ENCODE measurements around the gene ZDHHC14.
"Not testable (repeated sequence)": the region's sequence is repeated elsewhere in the genome, so short reads cannot be mapped to it uniquely, and the experiment has no call there.

The ZDHHC14 gene

GRCh38 chr6:157380779-157381561 lies at the start of gene ZDHHC14:
TSS of gene ZDHHC14 (plus strand) at chr6:157381190.
- TF ChIP-seq, protein P1, sequence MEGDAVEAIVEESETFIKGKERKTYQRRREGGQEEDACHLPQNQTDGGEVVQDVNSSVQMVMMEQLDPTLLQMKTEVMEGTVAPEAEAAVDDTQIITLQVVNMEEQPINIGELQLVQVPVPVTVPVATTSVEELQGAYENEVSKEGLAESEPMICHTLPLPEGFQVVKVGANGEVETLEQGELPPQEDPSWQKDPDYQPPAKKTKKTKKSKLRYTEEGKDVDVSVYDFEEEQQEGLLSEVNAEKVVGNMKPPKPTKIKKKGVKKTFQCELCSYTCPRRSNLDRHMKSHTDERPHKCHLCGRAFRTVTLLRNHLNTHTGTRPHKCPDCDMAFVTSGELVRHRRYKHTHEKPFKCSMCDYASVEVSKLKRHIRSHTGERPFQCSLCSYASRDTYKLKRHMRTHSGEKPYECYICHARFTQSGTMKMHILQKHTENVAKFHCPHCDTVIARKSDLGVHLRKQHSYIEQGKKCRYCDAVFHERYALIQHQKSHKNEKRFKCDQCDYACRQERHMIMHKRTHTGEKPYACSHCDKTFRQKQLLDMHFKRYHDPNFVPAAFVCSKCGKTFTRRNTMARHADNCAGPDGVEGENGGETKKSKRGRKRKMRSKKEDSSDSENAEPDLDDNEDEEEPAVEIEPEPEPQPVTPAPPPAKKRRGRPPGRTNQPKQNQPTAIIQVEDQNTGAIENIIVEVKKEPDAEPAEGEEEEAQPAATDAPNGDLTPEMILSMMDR (IDR thresholded peaks at IDR 0.05; ENCODE audit: insufficient read depth, low read length, missing control alignments), result no peak
- ChIA-PET POLR2A (interaction anchor here (2.0 kb wide), 1 partner anchor 57 kb away, joined by 5 read pairs; no protein-coding TSS in a partner anchor), CTCF (no interaction called here)
- DNase-seq (ENCODE audit: low read depth, low spot score), result no peak
- H3K4me3 ChIP-seq (ENCODE audit: low read depth, low read length), result peak within 1 kb of the TSS; percentile 81

- TF ChIP-seq, protein P1 (IDR thresholded peaks at IDR 0.05; ENCODE audit: insufficient read depth, low read length, missing control alignments), result no peak
- DNase-seq (ENCODE audit: low read depth, low spot score), result no peak
- POLR2A ChIA-PET, result no interaction called here
- no peak overlapping the region for H3K4me3 ChIP-seq (ENCODE audit: low read depth, low read length)
- CTCF ChIA-PET, result interaction anchor here (1.6 kb wide), 1 partner anchor 18 kb away, joined by 6 read pairs; no protein-coding TSS in a partner anchor
These were observed 48.2 kb upstream of the ZDHHC14 start for GRCh38 chr6:157332813-157333212.

DNA sequence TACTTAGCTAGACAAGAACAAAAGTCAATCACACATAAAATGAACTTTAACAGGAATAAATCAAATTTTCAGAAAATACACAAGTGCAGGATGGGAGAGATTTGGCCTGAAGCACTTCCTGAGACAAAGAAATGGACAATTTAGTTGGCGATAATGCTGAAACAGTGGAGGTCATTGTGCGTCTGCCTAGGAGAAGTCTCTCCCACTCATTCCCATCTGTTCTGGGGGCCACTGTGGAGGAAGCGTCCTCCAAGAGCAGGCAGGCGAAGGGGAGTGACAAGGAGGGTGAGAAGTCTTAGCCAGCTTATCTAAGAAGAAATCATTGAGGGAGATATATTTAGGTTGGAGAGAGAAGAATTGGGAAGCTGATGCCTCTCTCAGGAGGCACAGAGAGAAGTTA lies 47.5 kb upstream of the ZDHHC14 start:
- DNase-seq (ENCODE audit: low read depth, low spot score), result no peak
- ChIA-PET CTCF (interaction anchor here (1.6 kb wide), 1 partner anchor 19 kb away, joined by 6 read pairs; no protein-coding TSS in a partner anchor), POLR2A (no interaction called here)
- no peak overlapping the region for H3K4me3 ChIP-seq (ENCODE audit: low read depth, low read length)
- TF ChIP-seq, protein P1 (IDR thresholded peaks at IDR 0.05; ENCODE audit: insufficient read depth, low read length, missing control alignments), result no peak

GRCh38 chr6:157333956-157334355 lies 47.0 kb upstream of the ZDHHC14 start:
- CTCF ChIA-PET, result interaction anchor here (1.0 to 1.6 kb wide), 3 partner anchors 9 to 19 kb away, joined by 3 to 6 read pairs (median 4); no protein-coding TSS in a partner anchor
- TF ChIP-seq, protein P1 (IDR thresholded peaks at IDR 0.05; ENCODE audit: insufficient read depth, low read length, missing control alignments), result no peak

DNA sequence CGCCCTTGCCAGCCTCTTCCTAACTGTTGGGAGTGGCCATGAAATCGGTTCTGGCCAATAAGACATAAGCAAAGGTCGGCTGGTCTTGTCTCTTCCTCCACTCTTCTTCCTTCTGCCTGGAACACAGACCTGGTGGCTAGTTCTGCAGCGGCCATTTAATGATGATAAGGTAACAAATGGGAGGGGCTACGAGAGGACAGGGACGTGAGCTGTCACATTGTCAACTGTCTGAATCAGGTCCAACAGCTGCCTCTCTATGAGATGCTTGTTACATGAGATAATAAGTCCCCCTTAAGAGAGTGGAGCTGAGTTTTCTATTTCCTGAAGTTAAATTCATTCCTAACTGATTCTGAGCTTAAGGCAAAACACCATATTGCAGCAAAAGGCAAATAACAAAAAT lies 45.2 kb upstream of the ZDHHC14 start:
- TF ChIP-seq, protein P1 (IDR thresholded peaks at IDR 0.05; ENCODE audit: insufficient read depth, low read length, missing control alignments), result no peak
- H3K4me3 ChIP-seq (ENCODE audit: low read depth, low read length), result no peak overlapping the region
- ChIA-PET POLR2A (interaction anchor here (0.7 kb wide), 1 partner anchor 57 kb away, joined by 4 read pairs; no protein-coding TSS in a partner anchor), CTCF (interaction anchor here (1.6 to 2.3 kb wide), 2 partner anchors 18 to 21 kb away, joined by 4 to 8 read pairs; no protein-coding TSS in a partner anchor)
- no peak for DNase-seq (ENCODE audit: low read depth, low spot score)

More at GRCh38 chr6:157333956-157334355, 47.0 kb upstream of the ZDHHC14 start:
- DNase-seq (ENCODE audit: low read depth, low spot score), result no peak
- POLR2A ChIA-PET, result no interaction called here
- no peak overlapping the region for H3K4me3 ChIP-seq (ENCODE audit: low read depth, low read length)

DNA sequence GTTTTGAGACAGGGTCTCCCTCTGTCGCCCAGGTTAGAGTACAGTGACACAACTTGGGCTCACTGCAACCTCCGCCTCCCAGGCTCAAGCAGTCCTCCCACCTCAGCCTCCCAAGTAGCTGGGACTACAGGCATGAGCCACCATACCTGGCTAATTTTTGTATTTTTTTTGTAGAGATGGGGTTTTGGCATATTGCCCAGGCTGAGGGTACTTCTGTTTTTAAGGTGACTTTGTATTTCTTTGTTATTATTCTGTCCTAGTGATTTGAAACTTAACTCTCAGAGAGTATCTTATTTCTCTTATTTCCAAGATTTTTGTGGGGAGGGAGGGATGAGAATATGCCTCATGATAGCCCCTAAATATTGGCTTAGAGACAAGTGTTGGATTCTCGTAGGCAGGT lies 43.7 kb upstream of the ZDHHC14 start:
- POLR2A ChIA-PET; DNase-seq (ENCODE audit: low read depth, low spot score); H3K4me3 ChIP-seq (ENCODE audit: low read depth, low read length): not testable (repeated sequence)
- CTCF ChIA-PET, result interaction anchor here (0.8 to 2.3 kb wide), 2 partner anchors 23 to 330 kb away, joined by 4 to 8 read pairs; no protein-coding TSS in a partner anchor

Measured in AG04449 (cell line).